ENCODE measurements around the gene HDAC10.

Gene HDAC10

DNA sequence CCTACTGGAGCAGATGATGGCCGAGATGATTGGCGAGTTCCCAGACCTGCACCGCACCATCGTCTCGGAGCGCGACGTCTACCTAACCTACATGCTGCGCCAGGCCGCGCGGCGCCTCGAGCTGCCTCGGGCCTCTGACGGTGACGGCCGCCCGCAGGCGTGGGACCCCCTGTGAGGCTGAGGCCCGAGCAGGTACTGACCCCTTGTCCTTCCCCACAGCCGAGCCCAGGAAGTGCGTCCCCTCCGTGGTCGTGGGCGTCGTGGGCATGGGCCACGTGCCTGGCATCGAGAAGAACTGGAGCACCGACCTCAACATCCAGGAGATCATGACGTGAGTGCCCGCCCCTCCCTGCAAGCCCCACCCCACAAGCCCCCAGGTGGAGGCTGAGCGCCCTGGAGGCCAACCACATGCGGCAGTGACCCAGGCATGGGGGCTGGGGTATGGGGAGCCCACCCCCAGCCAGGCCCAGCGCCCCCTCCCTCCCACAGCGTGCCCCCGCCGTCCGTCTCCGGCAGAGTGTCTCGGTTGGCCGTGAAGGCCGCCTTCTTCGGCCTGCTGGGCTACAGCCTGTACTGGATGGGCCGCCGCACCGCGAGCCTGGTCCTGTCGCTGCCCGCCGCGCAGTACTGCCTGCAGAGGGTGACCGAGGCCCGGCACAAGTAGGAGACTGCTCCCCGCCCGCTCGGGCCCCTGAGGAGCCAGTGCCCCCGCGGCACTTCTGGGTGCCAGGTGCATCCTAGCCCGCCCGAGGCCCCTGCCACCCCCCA lies 53.0 kb downstream of the HDAC10 start:
- DNase-seq, result no peak

DNA sequence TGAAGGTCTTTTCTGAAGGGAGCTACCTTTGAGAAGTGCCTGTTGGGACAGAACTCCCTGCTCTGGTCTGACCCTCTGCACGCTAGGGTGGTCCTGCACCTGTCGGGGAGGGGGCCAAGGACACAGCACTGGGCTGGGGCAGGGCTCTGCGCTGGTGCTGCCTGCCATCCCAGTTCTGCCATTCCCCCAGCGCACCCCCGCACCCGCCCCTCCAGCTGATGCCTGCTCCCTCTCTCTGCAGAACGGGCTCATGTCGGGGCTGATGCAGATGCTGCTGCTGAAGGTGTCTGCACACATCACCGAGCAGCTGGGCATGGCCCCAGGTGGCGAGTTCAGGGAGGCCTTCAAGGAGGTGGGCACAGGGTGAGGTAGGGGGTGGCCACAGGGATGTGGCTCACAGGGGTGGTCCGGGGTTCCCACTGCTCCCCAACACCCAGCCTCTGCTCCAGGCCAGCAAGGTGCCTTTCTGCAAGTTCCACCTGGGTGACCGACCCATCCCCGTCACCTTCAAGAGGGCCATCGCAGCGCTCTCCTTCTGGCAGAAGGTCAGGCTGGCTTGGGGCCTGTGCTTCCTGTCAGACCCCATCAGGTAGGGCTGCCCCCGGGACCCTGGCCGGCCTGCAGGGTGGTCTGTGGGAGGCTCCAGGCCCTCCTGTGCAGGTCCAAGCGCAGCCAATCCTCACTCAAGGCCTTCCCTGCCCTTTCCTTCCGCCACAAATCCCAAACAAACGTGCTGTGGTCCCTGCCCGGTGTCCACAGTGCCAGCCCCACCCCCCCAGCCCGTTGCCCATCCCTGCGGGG lies 53.9 kb downstream of the HDAC10 start:
- no peak for DNase-seq

DNA sequence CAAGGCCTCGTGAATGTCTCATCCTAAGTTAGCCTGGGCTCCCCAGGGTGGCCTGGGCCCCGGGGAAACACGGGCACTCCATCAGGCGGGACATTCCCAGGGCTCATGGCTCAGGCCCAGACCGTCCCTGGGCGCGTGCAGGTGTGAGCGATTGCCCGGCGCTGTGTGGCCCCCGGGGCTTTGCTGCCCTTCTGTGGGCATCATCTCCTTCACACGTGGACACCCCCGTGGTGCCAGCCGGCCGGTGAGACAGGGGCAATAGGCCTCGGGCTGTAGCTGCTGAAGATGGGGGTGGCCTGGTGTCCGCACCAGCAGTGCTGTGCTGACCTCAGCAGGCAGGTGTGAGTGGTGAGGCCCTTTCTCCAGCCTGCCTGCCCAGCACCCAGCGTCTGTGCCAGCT lies 54.8 kb downstream of the HDAC10 start:
- DNase-seq, result no peak
